Effector CD4-positive, alpha-beta T cell (primary cell): ENCODE data around the gene FMC1.
A peak's percentile ranks its signal among the peaks of the same experiment; 100 is the strongest.
"Not testable (repeated sequence)": the region's sequence is repeated elsewhere in the genome, so short reads cannot be mapped to it uniquely, and the experiment has no call there.

ENCODE experiments used
- DNase-seq: peaks from one replicate; pipeline ENCODE4 v3.0.0-alpha.2; 2020
- total RNA-seq: gene quantifications from one replicate; lab custom pipeline; 2026; lab: John Stamatoyannopoulos, UW

The FMC1 gene, protein sequence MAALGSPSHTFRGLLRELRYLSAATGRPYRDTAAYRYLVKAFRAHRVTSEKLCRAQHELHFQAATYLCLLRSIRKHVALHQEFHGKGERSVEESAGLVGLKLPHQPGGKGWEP
- total RNA-seq, result 1.9 reads per million, percentile 2 among the genes with 10 or more reads in this experiment

DNA sequence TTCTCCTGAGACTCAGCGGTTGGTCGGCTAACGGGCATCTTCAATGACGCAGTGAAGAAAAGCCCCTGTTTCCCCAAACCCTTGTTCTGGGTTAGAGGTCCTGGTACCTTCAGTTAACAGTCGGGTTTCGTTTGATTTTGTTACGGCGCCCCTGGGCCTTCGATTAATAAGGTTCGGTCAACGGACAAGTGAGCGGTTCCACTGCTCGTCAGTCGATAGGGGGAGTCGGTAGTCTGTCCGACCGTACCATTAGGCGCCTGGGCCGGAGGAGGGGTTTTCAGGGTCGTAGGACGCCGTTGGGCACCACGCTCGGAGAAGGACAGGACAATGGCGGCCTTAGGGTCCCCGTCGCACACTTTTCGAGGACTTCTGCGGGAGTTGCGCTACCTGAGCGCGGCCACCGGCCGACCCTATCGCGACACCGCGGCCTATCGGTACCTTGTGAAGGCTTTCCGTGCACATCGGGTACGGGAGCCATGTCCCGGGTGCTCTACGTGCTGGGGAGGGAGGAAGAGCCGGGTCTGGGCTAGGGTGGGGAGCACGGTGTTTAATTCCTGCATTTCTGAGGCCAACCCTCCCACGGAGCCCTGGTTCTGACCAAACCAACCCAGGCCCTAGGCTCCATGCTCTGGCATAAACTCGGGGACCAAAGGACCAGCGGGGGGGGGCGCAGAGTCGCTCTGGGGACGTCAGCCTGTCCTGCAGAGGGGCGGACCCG, at the start of gene FMC1:
Gene FMC1 (plus strand): TSS at position 280 of the 718 bp plus-strand sequence. CDS start 48 bp downstream, at position 328.
- DNase-seq, result peak; percentile 81

DNA sequence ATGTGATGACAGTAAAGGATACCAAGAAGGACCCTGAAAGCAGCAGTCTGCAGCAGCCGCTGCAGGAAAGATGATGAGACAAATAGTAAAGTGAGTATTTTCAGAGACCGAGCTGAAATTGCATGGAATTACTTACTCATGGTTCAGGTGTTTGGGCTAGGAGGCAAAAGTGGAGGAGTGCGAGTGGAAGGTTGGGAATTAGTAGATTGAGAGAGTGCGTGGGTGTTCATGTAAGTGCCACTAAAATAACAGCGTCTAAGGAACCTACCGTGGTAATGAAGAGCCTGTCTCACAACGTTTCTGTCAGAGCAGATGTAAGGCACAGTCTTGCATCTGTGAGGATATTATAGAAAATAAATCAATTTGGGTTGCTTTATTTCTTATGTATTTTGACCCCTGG, 48.3 kb upstream of the FMC1 start:
- no peak for DNase-seq

DNA sequence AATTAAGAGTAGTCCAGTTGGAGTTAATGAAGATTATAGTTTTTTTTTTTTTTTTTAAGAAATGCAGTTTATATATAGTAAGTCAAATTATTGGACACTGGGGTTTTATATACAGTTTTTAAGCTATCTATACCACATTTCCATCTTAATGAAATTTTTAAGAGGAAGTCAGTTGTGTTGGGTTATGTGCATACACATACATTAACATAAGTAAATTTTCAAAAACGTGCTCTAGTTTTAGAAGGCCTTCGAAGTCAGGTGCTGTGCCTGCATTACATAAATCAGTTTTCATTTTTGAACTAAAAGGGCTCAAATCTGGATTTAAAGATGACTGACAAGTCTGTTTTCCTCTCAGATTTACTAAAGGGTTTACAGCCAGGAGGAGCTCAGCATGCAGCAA, 47.6 kb upstream of the FMC1 start:
- DNase-seq, result no peak

DNA sequence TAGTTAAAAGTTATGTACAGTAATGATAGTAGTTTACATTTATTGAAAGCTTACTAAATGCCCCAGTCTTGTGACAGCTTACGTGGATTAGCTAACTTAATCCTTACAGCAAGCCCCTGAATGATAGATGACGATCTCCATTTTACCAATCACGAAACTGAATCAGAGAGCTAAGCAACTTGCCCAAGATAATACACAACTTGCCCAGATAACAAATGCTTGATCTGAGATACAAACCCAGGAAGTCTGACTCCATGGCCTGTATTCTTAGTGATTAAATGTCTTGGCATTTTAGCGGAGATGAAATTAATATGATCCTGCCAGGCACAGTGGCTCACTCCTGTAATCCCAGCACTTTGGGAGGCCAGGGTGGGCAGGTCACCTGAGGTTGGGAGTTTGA, 46.9 kb upstream of the FMC1 start:
- no peak for DNase-seq

DNA sequence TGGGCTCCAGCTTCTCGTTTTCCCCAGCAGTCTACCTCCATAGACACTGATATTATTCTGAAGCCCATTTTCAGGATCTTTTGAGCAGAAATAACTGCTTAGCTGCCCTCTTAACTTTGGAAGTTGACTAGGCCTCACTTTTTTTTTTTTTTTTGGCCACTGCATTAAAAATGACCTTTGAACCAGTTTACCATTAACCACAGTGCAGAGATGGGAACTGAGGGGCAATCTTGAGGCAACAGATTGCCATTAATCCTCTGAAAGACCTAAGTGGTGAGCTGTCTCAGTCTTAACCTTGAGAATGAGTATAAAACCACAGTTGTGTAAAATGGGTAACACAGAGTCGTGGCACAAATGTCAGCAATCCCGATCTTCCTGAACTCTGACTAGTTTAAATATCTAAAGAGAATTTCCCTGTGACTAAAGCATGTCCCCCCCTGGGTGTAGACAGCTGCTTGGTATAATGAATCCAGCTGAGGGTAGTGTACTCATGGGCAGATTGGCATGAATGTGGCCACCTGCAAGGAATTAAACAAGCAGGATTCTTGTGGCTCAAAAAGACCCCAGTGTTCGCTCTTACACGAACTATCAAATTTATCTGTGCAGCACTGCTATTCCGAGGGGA, 46.1 kb upstream of the FMC1 start:
- DNase-seq, result no peak

DNA sequence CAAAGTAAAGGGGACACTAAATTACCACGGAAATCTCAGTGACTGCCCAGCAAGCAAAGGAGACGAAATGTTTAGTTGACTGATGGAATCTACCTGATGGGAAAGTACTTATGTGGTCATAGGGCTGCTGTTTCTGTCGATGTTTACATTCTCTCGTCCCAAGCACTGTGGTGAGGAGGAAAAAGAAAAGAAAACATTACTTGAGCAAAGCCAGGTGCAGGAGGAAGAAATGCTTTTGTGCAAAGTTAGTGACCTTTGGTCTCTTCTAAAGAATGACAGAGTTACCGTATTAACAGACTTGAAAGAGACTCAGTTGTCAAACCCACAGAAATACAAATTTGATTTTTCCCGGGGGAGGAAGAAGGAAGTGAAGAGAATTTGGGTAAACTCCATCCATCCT, 43.3 kb upstream of the FMC1 start:
- no peak for DNase-seq

DNA sequence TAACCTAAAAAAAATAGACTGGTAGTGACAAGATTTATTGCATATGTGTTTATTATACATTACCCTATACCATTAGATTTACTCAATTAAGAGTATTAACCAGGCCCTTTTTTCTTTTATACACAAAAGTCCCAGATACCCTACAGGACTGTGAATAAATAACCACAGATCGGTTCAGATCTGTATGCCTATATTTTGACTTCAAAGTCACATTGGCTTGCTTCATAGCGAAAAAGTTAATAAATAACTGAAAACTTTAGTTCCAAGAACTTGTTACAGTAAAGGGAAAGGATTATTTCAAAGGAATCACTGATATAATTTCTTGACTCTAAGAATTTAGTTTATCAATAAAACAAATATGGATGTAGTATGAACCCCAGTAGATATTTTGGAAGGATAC, 41.8 kb upstream of the FMC1 start:
- no peak for DNase-seq

DNA sequence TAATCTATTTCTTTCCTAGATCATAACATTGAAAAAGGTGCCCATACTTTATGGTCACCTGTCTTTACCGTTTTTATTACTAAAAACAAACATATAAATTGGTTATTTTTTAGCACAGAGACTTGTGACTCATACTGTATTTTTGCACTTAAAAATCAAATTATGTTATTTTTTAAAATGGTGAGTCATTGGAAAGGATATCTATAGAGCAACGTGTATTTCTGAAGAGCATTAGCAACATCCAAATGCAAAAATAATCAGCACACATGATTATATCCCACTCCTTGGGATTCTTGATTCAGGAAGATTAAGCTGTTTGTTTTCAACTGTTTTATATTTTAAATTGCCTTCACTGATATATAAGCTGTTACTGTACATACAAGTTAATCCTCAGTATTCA, 40.7 kb upstream of the FMC1 start:
- DNase-seq, result no peak

DNA sequence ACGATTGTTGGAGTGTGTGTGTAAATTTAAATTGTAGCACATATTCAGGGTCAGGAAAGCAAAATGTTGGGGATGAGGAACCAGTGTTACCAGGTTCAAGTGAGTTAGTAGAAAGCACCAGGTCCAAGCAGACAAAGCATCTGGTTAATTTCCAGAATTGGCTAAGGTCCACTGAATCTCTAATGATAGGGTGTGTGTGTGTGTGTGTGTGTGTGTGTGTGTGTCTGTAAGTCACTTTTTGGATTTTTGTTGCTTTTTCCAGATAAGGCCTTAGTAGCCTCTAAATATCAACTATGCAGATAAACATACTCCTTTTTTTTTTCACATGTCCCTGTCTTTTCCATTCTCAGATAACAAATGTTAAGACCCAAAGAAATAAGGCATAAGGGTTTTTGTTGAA, 36.6 kb upstream of the FMC1 start:
- DNase-seq, result no peak

DNA sequence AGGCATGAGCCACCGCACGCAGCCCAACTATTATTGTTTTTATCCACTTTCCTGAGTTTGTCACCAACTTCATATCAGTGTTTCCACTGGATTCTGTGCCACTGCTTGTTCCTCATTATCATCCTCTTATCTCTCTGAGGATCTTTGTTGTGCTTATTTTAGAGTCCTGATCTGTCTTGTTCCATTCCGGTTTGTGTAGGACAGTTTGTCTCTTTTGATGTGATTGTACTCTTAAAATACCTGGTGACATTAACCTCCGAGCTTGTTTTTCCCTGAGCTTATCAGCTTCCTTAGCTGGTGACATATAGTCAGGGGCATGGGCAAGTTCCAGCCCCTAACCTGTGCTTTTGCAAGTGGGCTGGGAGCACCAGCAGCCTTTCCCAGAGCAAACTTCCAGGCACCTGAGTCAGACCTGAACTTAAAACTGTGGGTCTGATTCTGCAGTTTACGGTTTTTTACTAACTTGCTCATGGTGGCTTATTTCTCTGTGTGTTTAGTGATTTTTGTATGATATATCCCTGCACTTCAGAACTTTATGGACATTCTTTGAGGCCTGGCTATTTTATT, 23.1 kb upstream of the FMC1 start:
- no peak for DNase-seq

DNA sequence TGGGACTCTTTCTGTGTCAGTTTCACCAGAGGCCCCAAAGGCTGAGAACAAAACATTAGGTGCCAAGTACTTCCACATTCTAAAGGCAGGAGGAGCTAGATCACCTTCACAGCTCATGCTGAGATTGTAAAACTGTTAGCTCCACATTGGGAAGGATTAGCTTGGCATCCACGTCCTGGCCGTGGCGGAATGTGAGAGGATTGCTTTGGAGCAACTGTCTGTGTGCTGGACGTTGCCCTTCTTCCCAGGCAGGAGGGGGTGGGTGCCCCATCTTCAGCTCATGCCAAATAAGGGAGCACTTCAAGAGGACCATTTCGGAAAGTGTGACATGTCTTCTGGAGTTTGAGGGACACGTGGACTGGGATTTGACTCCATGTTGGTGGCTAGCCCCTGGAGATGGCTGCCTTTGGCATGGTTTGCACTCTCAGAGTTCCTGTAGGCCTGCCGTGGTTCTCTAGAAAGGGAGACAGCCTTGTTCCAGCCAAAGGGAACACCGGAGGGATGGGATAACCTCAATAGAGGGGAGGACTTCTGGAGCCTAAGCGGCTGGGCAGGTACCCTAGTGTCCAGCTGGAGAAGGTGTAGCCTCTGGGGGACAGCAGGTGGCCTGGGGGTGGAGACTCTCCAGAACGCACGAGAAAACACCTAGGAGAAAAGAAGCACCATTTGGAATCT, 19.9 kb upstream of the FMC1 start:
- DNase-seq, result no peak

DNA sequence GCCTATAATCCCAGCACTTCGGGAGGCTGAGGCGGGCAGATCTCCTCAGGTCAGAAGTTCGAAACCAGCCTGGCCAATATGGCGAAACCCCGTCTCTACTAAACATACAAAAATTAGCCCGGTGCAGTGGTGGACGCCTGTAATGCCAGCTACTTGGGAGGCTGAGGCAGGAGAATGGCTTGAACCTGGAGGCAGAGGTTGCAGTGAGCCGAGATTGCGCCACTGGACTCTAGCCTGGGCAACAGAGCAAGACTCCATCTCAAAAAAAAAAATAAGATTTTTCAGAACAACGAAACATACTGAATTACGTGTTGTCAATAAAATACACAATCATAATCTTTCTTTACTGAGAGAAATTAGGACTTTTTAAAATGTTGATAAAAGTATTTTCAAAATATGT, 16.4 kb upstream of the FMC1 start:
- not testable (repeated sequence) for DNase-seq

DNA sequence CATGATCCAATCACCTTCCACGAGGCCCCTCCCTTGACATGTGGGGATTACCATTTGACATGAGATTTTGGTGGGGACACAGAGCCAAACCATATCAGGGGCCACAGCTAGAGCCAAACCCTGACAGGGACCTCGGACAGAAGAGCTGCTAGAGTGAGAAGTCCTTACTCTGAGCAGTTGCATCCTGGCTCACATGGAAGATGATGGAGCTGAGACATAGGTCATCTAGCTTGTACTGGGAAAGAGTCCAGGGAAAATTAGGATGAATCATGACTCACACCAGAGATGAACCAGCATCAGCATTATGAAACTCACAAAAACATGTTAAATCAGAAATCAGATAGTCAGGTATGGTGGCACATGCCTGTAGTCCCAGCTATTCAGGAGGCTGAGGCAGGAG, 12.8 kb upstream of the FMC1 start:
- DNase-seq, result no peak

DNA sequence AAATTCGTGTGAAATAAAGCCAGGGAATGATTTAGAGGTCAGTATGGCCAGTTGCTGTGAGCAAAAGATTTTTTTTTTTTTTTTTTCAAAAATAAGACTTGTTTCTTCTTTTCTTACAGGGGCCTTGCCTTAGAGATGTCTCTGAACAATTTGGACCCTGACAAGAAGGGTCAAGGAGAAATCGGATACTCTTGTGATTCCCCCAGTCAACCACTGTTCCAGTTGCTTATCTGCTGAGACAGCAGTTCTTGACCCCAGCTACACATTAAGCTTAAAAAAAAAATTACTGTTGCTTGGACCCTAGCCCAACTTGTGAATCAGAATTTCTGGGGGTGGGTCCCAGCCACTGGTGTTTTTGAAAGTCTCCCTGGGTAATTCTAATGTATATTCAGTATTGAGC, 12.0 kb upstream of the FMC1 start:
- DNase-seq, result no peak

DNA sequence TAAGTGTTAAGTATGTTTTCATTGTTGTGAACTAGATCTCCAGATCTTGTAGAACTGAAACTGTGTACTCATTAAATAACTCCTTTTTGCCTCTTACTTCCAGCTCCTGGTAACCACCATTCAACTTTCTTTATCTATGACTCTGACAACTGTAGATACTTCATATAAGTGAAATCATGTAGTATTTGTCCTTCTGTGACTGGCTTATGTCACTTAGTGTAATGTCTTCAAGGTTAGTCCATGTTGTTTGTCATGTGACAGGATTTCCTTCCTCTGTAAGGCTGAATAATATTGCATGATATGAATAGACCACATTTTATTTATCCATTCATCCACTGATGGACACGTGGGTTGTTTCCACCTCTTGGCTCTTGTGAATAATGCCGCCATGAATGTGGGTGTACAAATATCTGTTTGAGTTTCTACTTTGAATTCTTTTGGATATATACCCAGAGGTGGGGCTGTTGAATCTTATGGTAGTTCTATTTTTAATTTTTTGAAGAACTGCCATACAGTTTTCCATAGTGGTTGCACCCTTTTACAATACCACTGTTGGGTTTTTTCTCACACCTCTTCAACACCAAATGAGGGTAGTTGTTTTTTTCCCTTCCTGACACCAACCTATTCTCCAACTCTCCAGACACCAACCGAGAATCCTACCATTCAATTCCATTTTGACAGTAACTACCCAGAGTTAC, 10.7 kb upstream of the FMC1 start:
- DNase-seq, result no peak

DNA sequence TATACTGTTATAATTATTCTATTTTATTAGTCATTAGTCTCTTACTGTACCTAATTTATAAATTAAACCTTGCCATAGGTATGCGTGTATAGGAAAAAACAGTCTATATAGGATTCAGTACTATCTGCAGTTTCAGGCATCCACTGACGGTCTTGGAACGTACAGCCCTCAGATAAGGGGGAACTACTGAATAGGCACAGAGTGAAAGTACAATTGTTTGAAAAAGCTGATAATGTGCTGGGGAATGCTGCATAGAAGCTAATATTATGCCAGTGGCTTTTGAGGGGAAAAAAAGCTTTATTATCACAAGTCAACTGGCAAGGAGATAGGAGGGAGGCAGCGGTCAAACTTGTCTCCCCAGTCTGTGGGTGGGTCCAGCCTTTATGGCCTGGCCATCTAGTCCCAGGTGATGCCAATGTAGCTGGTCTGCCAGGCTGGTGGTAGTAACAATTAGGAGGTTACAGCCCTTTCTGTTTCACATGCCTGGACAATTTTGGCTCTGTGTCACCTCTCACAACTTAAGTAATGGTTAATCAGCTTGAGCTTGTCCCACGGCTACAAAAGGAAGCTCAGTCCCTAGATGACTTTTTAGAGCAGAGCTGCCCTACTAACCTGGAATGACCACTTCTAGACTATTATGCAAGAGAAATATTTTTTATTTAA, 8.3 kb upstream of the FMC1 start:
- no peak for DNase-seq

DNA sequence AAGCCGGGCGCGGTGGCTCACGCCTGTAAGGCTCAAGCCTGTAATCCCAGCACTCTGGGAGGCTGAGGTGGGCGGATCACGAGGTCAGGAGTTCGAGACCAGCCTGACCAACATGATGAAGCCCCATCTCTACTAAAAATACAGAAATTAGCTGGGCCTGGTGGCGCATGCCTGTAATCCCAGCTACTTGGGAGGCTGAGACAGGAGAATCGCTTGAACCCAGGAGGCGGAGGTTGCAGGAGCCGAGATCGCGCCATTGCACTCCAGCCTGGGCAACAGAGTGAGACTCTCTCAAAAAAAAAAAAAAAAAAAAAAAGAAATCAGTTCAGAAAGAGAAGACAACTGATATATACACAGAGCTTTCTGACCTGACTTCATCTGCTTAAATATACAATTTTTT, 7.7 kb upstream of the FMC1 start:
- not testable (repeated sequence) for DNase-seq

DNA sequence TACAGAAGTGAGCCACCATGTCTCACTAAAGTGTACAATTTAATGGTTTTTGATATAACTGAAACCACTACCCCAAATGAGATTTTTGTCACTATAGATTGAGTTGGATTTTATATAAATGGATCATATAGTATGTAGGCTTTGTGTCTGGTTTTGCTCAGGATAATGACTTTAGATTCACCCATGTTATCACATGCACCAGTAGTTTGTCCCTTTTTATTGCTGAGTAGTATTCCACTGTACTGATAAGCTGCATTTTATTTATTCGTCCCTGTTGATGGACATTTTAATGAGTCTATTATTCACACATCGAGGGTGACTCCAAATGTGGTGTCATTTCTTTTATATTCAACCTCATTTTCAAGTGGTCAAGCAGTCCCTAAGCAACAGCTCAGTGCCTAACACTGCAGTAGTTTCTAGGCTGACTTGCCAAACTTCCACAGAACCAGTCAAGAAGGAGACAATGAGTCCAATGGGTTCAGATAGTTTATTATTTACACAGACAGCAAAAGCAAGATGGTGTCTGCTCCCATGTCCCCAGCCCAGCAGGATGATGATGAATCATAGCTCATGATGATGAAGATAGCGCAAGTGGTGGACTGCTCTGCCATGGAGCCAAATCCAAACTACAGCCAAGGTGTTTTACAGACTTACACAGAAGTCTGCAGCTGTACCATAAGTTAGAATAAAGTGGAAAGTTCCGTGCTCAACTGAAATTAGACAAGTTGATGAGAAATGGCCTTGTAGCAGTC, 6.6 kb upstream of the FMC1 start:
- DNase-seq, result no peak

DNA sequence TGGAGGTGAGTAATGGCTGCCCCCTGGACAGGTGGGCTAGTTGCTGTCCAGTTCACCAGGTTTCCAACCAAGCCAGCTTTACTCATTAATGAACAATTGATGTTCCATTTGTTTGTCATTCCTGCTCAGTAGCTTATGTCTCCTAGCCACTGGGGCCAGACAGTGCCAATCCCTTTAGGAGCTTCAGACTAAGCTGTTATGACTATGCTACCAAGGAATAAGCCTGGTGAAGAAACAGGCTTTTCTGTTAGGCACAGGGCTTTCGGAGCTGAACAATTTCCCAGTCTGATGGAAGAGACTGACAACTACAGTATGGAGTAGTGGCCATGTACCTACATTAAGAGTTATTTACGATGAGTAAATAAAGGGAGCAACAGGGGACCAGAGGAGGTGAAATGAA, 2.1 kb upstream of the FMC1 start:
- DNase-seq, result no peak

DNA sequence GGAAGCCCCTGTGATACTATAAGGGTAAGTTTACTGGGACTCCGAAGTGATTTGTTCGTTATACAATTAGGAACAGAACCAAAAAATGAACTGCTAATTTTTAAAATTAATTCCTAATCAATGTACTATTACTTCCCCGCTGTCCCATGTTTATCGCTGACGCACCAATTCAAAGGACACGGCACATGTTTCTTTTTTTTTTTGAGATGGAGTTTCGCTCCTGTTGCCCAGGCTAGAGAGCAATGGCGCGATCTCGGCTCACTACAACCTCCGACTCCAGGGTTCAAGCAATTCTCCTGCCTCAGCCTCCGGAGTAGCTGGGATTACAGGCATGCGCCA, 1.5 kb upstream of the FMC1 start:
- DNase-seq, result no peak

DNA sequence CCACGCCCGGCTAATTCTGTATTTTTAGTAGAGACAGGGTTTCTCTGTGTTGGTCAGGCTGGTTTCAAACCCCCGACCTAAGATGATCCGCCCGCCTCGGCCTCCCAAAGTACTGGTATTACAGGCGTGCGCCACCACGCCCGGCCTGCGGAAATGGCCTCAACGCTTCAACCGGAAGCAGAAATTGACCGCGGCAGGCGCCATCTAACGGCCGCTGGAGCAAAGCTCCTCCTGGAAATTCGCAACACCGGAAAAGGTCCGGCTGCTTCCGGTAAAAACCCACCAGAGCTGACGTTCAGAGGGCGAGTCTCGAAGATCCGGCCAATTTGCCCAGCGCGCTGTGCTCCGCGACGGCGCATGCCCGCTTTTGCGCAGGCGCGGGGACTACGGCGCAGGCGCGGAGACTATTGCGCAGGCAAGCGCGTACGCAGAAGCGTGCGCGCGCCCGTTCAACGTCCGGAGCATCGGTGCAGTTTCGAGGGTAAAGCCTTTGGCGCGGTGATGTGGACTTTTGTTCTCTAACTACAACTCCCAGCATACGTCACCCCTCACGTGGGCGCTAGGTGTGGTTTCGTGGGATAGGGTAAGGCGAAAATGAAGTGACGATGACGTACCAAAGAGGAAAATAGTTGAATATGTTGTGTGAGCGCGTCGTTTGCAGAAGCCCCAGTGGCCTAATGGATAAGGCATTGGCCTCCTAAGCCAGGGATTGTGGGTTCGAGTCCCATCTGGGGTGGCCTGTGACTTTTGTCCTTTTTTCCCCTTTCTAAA, 915 bp upstream of the FMC1 start:
- DNase-seq, result peak; percentile 98
